B cell (primary cell): ENCODE data around the gene SPEN. TPM values are rescaled to one million over a fixed set of nuclear protein-coding genes. Genes with fewer than 3 reads are reported as not detected.

Source experiments
- ATAC-seq: fragments of 200-7000 bp; cut with Tn5 transposase; one replicate; pipeline ENCODE4 v1.10.0; 2021; ENCODE audit warnings: low read depth, mild to moderate bottlenecking, moderate number of reproducible peaks, moderate library complexity
- CTCF ChIA-PET: fragments of 350-600 bp; sonication (Branson Sonifier 250); formaldehyde crosslinking; loops from one replicate; lab custom pipeline; 2021; ENCODE audit warnings: antibody characterized with exemption, inconsistent platforms; lab: Charles Lee
- POLR2A ChIA-PET: fragments of 350-600 bp; sonication (Branson Sonifier 250); formaldehyde crosslinking; loops from one replicate; lab custom pipeline; 2021; ENCODE audit warnings: antibody characterized with exemption; lab: Charles Lee
- DNase-seq: peaks from one replicate; pipeline ENCODE4 v3.0.0; 2013
- H2AFZ ChIP-seq: 2 replicates; pipeline ENCODE4 v1.6.1; 2012; ENCODE audit warnings: mild to moderate bottlenecking, low read depth, low read length; ENCODE audit not compliant: insufficient read depth, poor library complexity, severe bottlenecking
- H3K27ac ChIP-seq, 2 donors: 1 replicate in 1 of 2; 2 replicates in 1 of 2; pipeline ENCODE4 v1.5.1; 2012 to 2013; ENCODE audit warnings: low read length in 2 of 2, mild to moderate bottlenecking in 2 of 2, moderate library complexity in 1 of 2
- H3K27me3 ChIP-seq, 4 experiments: fragments of 200-600 bp in 1 of 4; sonication (generic) in 1 of 4; replicated peaks in 1 of 4; 1 replicate in 2 of 4; 2 replicates in 2 of 4; pipeline versions ENCODE4 v1.6.1 to v1.7.0; 2013 to 2016; ENCODE audit warnings: low read length in 3 of 4, mild to moderate bottlenecking in 2 of 4, mixed read lengths in 1 of 4, moderate library complexity in 1 of 4; ENCODE audit not compliant: insufficient read depth in 4 of 4, control insufficient read depth in 3 of 4; ENCODE audit errors: control extremely low read depth in 1 of 4
- H3K36me3 ChIP-seq, 2 experiments: replicated peaks in 1 of 2; 1 replicate in 1 of 2; 2 replicates in 1 of 2; pipeline versions ENCODE4 v1.6.1 to v1.7.1; 2013; ENCODE audit warnings: low read length in 1 of 2; ENCODE audit not compliant: insufficient read depth in 2 of 2, control insufficient read depth in 1 of 2; ENCODE audit errors: control extremely low read depth in 1 of 2, extremely low read depth in 1 of 2
- H3K4me1 ChIP-seq, 2 donors: fragments of 200-600 bp in 1 of 2; sonication (generic) in 1 of 2; 1 replicate in 1 of 2; 2 replicates in 1 of 2; pipeline versions ENCODE4 v1.5.1 to v1.6.1; 2013 to 2017; ENCODE audit warnings: low read length in 2 of 2; ENCODE audit not compliant: control insufficient read depth in 2 of 2, insufficient read depth in 2 of 2
- H3K4me2 ChIP-seq: replicated peaks from 2 replicates; pipeline ENCODE3; 2012; ENCODE audit warnings: mild to moderate bottlenecking, low read depth, low read length; ENCODE audit not compliant: poor library complexity, severe bottlenecking
- H3K4me3 ChIP-seq, 5 experiments: fragments of 200-600 bp in 1 of 5; sonication (generic) in 1 of 5; 1 replicate in 3 of 5; 2 replicates in 2 of 5; pipeline versions ENCODE4 v1.5.1 to v1.7.0; 2011 to 2016; ENCODE audit warnings: low read length in 4 of 5, mild to moderate bottlenecking in 4 of 5, low read depth in 2 of 5, control low read depth in 1 of 5, moderate library complexity in 1 of 5; ENCODE audit not compliant: insufficient read depth in 1 of 5; ENCODE audit errors: control extremely low read depth in 1 of 5, extremely low read depth in 1 of 5
- H3K79me2 ChIP-seq: fragments of 200-600 bp; sonication (generic); one replicate; pipeline ENCODE4 v1.6.0; 2016; ENCODE audit warnings: low read length; ENCODE audit not compliant: control insufficient read depth, insufficient read depth
- H3K9ac ChIP-seq: fragments of 200-600 bp; sonication (generic); 2 replicates; pipeline ENCODE4 v1.6.1; 2017; ENCODE audit warnings: mild to moderate bottlenecking, low read length, moderate library complexity
- H3K9me3 ChIP-seq, 3 donors: one replicate each; pipeline versions ENCODE4 v1.6.1 to v1.7.1; 2013; ENCODE audit warnings: low read length in 2 of 3; ENCODE audit not compliant: control insufficient read depth in 2 of 3, insufficient read depth in 1 of 3; ENCODE audit errors: control extremely low read depth in 1 of 3
- H4K20me1 ChIP-seq: 2 replicates; pipeline ENCODE4 v1.6.0; 2012; ENCODE audit warnings: mild to moderate bottlenecking, low read length; ENCODE audit not compliant: insufficient read depth, control insufficient read depth, poor library complexity, severe bottlenecking
- H3K27ac Mint-ChIP-seq: one replicate; pipeline ENCODE4 v1.8.0; 2021; ENCODE audit warnings: mixed read lengths
- H3K27me3 Mint-ChIP-seq: one replicate; pipeline ENCODE4 v1.8.0; 2021; ENCODE audit warnings: mixed read lengths
- H3K4me1 Mint-ChIP-seq: one replicate; pipeline ENCODE4 v1.8.0; 2021; ENCODE audit warnings: mixed read lengths
- H3K4me3 Mint-ChIP-seq: one replicate; pipeline ENCODE4 v1.8.0; 2021; ENCODE audit warnings: mixed read lengths
- H3K9me3 Mint-ChIP-seq: one replicate; pipeline ENCODE4 v1.8.0; 2022; ENCODE audit warnings: mixed read lengths; ENCODE audit not compliant: insufficient read depth
- CTCF ChIP-seq: fragments of 200-600 bp; IDR thresholded peaks from one replicate; pipeline ENCODE4 v1.8.0; 2022; ENCODE audit warnings: antibody characterized with exemption, mild to moderate bottlenecking
- EZH2 ChIP-seq: IDR thresholded peaks from 2 replicates; pipeline ENCODE4 v1.6.1; 2012; ENCODE audit warnings: borderline replicate concordance, low read depth, mild to moderate bottlenecking, moderate library complexity, low read length; ENCODE audit not compliant: insufficient read depth, poor library complexity, severe bottlenecking
- WGBS: methylation state at CpG from one replicate; pipeline ENCODE4 v1.1.5; 2013; ENCODE audit warnings: missing lambda C conversion rate; ENCODE audit not compliant: insufficient coverage; 5-methylcytosine and 5-hydroxymethylcytosine counted together
- intact Hi-C: fragments of 100-400 bp; cut with micrococcal nuclease; formaldehyde crosslinking; loops from one replicate; pipeline ENCODE4 v1.10.0; 2022
- polyA plus RNA-seq: library from polyadenylated mRNA; depleted of rRNA; stranded (reverse); fragments of >200 nt; gene quantifications from 2 replicates; pipeline ENCODE4 v1.2.3, GENCODE V29; 2012
- total RNA-seq, 2 donors: library from RNA; stranded (reverse); fragments of 120-200 nt in 1 of 2; gene quantifications; 1 replicate in 1 of 2; 2 replicates in 1 of 2; pipeline versions ENCODE4 v1.2.3 to v1.2.4, GENCODE V29; 2013 to 2022

The SPEN gene
- total and polyA plus RNA-seq, 2 donors (not counting 1 experiment from before 2014, with no cell fraction given), result 29.1 to 126 TPM

GRCh38 chr1:15981679-15982078 lies 134.2 kb downstream of the SPEN start:
- Histone ChIP-seq H3K4me3 (no peak overlapping the region), H3K4me1 (peaks cover under 1% of the 10 kb centered on the region in 2 donors), H4K20me1 (no peaks in the 10 kb centered on the region), H3K9me3 (no peaks in the 10 kb centered on the region), H2AFZ (no peak overlapping the region), H3K9ac (no peak overlapping the region), H3K27ac (no peak overlapping the region), H3K27me3 (no peaks in the 10 kb centered on the region), H3K79me2 (peaks cover 9% of the 10 kb centered on the region), H3K4me2 (no peak overlapping the region), H3K36me3 (no peaks in the 10 kb centered on the region)
- no peak overlapping the region for H3K27ac Mint-ChIP-seq
- peaks cover under 1% of the 10 kb centered on the region for H3K4me1 Mint-ChIP-seq
- no CpG with 5 or more reads among the region's 3 CpGs for WGBS
- DNase-seq (no peak), ATAC-seq (no peak)
- intact Hi-C loops, result no loop called here
- ChIA-PET CTCF (no interaction called here), POLR2A (no interaction called here)
- no peaks in the 10 kb centered on the region for H3K27me3 Mint-ChIP-seq
- H3K9me3 Mint-ChIP-seq, result no peaks in the 10 kb centered on the region
- TF ChIP-seq EZH2, result no peak
- H3K4me3 Mint-ChIP-seq, result no peak overlapping the region

GRCh38 chr1:15983275-15983674 lies 135.8 kb downstream of the SPEN start:
- no peak overlapping the region for H2AFZ ChIP-seq
- TF ChIP-seq EZH2, result no peak
- no peak for TF ChIP-seq CTCF
- no peak for ATAC-seq
- H3K79me2 ChIP-seq, result no peaks in the 10 kb centered on the region
- H3K4me2 ChIP-seq, result no peak overlapping the region
- 50% methylated on average over 1 of the region's 1 CpG for WGBS
- H3K9me3 ChIP-seq, result no peaks in the 10 kb centered on the region
- no peaks in the 10 kb centered on the region for H4K20me1 ChIP-seq
- no peak overlapping the region for H3K4me3 ChIP-seq
- ChIA-PET CTCF (interaction anchor here (1.2 kb wide), 1 partner anchor 19 kb away, joined by 3 read pairs; no protein-coding TSS in a partner anchor), POLR2A (no interaction called here)
- Mint-ChIP-seq H3K4me1 (no peaks in the 10 kb centered on the region), H3K27me3 (no peaks in the 10 kb centered on the region), H3K4me3 (no peak overlapping the region), H3K27ac (no peak overlapping the region), H3K9me3 (no peaks in the 10 kb centered on the region)
- no peaks in the 10 kb centered on the region for H3K4me1 ChIP-seq
- H3K27ac ChIP-seq, result no peak overlapping the region
- no peaks in the 10 kb centered on the region for H3K36me3 ChIP-seq
- no peak for DNase-seq
- intact Hi-C loops, result no loop called here
- H3K27me3 ChIP-seq, result no peaks in the 10 kb centered on the region
- no peak overlapping the region for H3K9ac ChIP-seq
